Upper lobe of left lung (tissue), 6 donors: ENCODE results near the gene CEP68. TPM values are rescaled to one million over a fixed set of nuclear protein-coding genes. Genes with fewer than 3 reads are reported as not detected.

Experiments
- ATAC-seq, 2 donors: fragments of 200-7000 bp; cut with Tn5 transposase; one replicate each; pipeline ENCODE4 v1.9.1; 2022; ENCODE audit warnings: mild to moderate bottlenecking in 2 of 2, moderate library complexity in 2 of 2; ENCODE audit not compliant: low FRiP score in 2 of 2
- DNase-seq, 2 donors: peaks; one replicate each; pipeline ENCODE4 v3.0.0-alpha.2; 2019 to 2020
- H3K27ac ChIP-seq, 4 donors: fragments of 200-600 bp; sonication (generic); one replicate each; pipeline ENCODE4 v1.5.1; 2016 to 2019
- H3K27me3 ChIP-seq, 4 donors: fragments of 200-600 bp; sonication (generic); one replicate each; pipeline ENCODE4 v1.5.1; 2017 to 2019
- H3K36me3 ChIP-seq, 4 donors: fragments of 200-600 bp; sonication (generic); one replicate each; pipeline ENCODE4 v1.5.1; 2016 to 2019
- H3K4me1 ChIP-seq, 4 donors: fragments of 200-600 bp; sonication (generic); one replicate each; pipeline ENCODE4 v1.5.1; 2018 to 2019
- H3K4me3 ChIP-seq, 4 donors: fragments of 200-600 bp; sonication (generic); one replicate each; pipeline ENCODE4 v1.5.1; 2017 to 2019; ENCODE audit warnings: mild to moderate bottlenecking in 2 of 4, moderate library complexity in 1 of 4
- H3K9me3 ChIP-seq, 4 donors: fragments of 200-600 bp; sonication (generic); one replicate each; pipeline ENCODE4 v1.5.1; 2018 to 2019
- CTCF ChIP-seq, 6 experiments: fragments of 450-650 bp in 4 of 6; fragments of 200-600 bp in 2 of 6; sonication (generic) in 2 of 6; IDR thresholded peaks; one replicate each; pipeline ENCODE4 v1.5.1; 2016 to 2019; ENCODE audit warnings: antibody characterized with exemption in 6 of 6
- EP300 ChIP-seq, 4 donors: sonication (generic); formaldehyde crosslinking; IDR thresholded peaks; one replicate each; pipeline ENCODE4 v1.5.1; 2017; ENCODE audit warnings: antibody characterized with exemption in 4 of 4, control low read depth in 2 of 4
- POLR2A ChIP-seq, 4 donors: fragments of 450-650 bp; IDR thresholded peaks; one replicate each; pipeline ENCODE4 v1.5.1; 2016 to 2017; ENCODE audit warnings: antibody characterized with exemption in 4 of 4, mild to moderate bottlenecking in 2 of 4
- POLR2AphosphoS5 ChIP-seq, 2 donors: sonication (generic); formaldehyde crosslinking; IDR thresholded peaks; one replicate each; pipeline ENCODE4 v1.5.1; 2017; ENCODE audit warnings: antibody characterized with exemption in 2 of 2
- WGBS, 2 donors: methylation state at CpG; one replicate each; pipeline ENCODE4 v1.1.5; 2017 to 2018; 5-methylcytosine and 5-hydroxymethylcytosine counted together
- total RNA-seq, 6 donors: library from RNA; depleted of rRNA in 4 of 6; stranded (reverse); fragments of >200 nt in 4 of 6; gene quantifications; one replicate each; pipeline versions ENCODE4 v1.1.0 to v1.2.1, GENCODE V29; 2016 to 2021
- donor health status: DM: no; HTN: no; CAD: no; lungs with moderate emphysema.
- donor health status: DM: no; HTN: yes; CAD: no; lungs with severe emphysema.

CEP68 gene
- total RNA-seq, 6 donors from 2014 or later = 9.4 to 24.1 (median 13.3) TPM

GRCh38 chr2:65035351-65035943 is 20.8 kb upstream of the CEP68 start:
- 63 to 72% methylated on average over 6 of the region's 6 CpGs for WGBS, 2 donors
- Histone ChIP-seq H3K27me3 (no peaks in the 10 kb centered on the region), H3K9me3 (no peaks in the 10 kb centered on the region), H3K27ac (no peak overlapping the region), H3K4me3 (no peak overlapping the region), H3K4me1 (peaks cover 5 to 15% (median 7%) of the 10 kb centered on the region in 4 donors), H3K36me3 (no peaks in the 10 kb centered on the region)
- ATAC-seq (no peak), DNase-seq (no peak)
- TF ChIP-seq EP300 (IDR thresholded peaks at IDR 0.05) = no peak
- TF ChIP-seq CTCF (IDR thresholded peaks at IDR 0.05) = no peak
- TF ChIP-seq POLR2A (IDR thresholded peaks at IDR 0.05) = no peak
- TF ChIP-seq POLR2AphosphoS5 (IDR thresholded peaks at IDR 0.05) = no peak

GRCh38 chr2:65037178-65037577 is 19.0 kb upstream of the CEP68 start:
- H3K36me3 ChIP-seq = no peaks in the 10 kb centered on the region
- no peak for TF ChIP-seq POLR2A (IDR thresholded peaks at IDR 0.05)
- TF ChIP-seq POLR2AphosphoS5 (IDR thresholded peaks at IDR 0.05) = no peak
- no peak for TF ChIP-seq EP300 (IDR thresholded peaks at IDR 0.05)
- no peak for TF ChIP-seq CTCF (IDR thresholded peaks at IDR 0.05)
- no peak overlapping the region for H3K27ac ChIP-seq
- 89 to 93% methylated on average over 3 of the region's 3 CpGs for WGBS, 2 donors
- ATAC-seq (no peak), DNase-seq (no peak)
- no peaks in the 10 kb centered on the region for H3K27me3 ChIP-seq
- H3K4me1 ChIP-seq = peaks cover 0 to 9% (median under 1%) of the 10 kb centered on the region in 4 donors
- no peak overlapping the region for H3K4me3 ChIP-seq
- H3K9me3 ChIP-seq = no peaks in the 10 kb centered on the region

- Histone ChIP-seq H3K27ac (no peak overlapping the region), H3K9me3 (no peaks in the 10 kb centered on the region), H3K4me1 (peaks cover 0 to 5% (median 2%) of the 10 kb centered on the region in 4 donors), H3K36me3 (no peaks in the 10 kb centered on the region), H3K4me3 (no peak overlapping the region), H3K27me3 (no peaks in the 10 kb centered on the region)
- no peak for TF ChIP-seq POLR2AphosphoS5 (IDR thresholded peaks at IDR 0.05)
- DNase-seq (no peak), ATAC-seq (no peak)
- WGBS, 2 donors = 85 to 95% methylated on average over 3 of the region's 3 CpGs
These were observed 16.6 kb upstream of the CEP68 start for GRCh38 chr2:65039640-65040039.

- 35 to 47% methylated on average over 9 to 13 of the region's 13 CpGs for WGBS, 2 donors
- H3K27ac ChIP-seq = no peak overlapping the region
- peak overlapping the region in 1 of 4 donors; percentile 29 for H3K4me3 ChIP-seq
- peak; percentile 90 to 99 (median 94) for TF ChIP-seq CTCF (IDR thresholded peaks at IDR 0.05)
- no peak for TF ChIP-seq EP300 (IDR thresholded peaks at IDR 0.05)
- DNase-seq (peak in 1 of 2 donors; percentile 90), ATAC-seq (peak; percentile 95 to 98)
- peaks cover 0 to 5% (median 2%) of the 10 kb centered on the region in 4 donors for H3K4me1 ChIP-seq
- H3K9me3 ChIP-seq = no peaks in the 10 kb centered on the region
- no peaks in the 10 kb centered on the region for H3K27me3 ChIP-seq
- H3K36me3 ChIP-seq = no peaks in the 10 kb centered on the region
These were observed 15.6 kb upstream of the CEP68 start for GRCh38 chr2:65040400-65041261.

GRCh38 chr2:65043001-65043400 is 13.2 kb upstream of the CEP68 start:
- WGBS, 2 donors = 48 to 58% methylated on average over 2 of the region's 2 CpGs
- no peak overlapping the region for H3K4me3 ChIP-seq
- no peak for ATAC-seq
- TF ChIP-seq POLR2A (IDR thresholded peaks at IDR 0.05) = no peak
- no peak for TF ChIP-seq EP300 (IDR thresholded peaks at IDR 0.05)
- no peak for TF ChIP-seq CTCF (IDR thresholded peaks at IDR 0.05)
- no peak for TF ChIP-seq POLR2AphosphoS5 (IDR thresholded peaks at IDR 0.05)
- no peaks in the 10 kb centered on the region for H3K36me3 ChIP-seq
- no peaks in the 10 kb centered on the region for H3K27me3 ChIP-seq
- H3K27ac ChIP-seq = peak overlapping the region in 1 of 4 donors; percentile 64
- peaks cover 0 to 5% (median 2%) of the 10 kb centered on the region in 4 donors for H3K4me1 ChIP-seq
- H3K9me3 ChIP-seq = no peaks in the 10 kb centered on the region
- DNase-seq = no peak
